Astrocyte of the hippocampus (primary cell): ENCODE data around the gene DUSP1.

ENCODE experiments used
- DNase-seq: peaks from one replicate; pipeline ENCODE4 v3.0.0; 2011; ENCODE audit warnings: low read depth, low spot score

DUSP1 gene

DNA sequence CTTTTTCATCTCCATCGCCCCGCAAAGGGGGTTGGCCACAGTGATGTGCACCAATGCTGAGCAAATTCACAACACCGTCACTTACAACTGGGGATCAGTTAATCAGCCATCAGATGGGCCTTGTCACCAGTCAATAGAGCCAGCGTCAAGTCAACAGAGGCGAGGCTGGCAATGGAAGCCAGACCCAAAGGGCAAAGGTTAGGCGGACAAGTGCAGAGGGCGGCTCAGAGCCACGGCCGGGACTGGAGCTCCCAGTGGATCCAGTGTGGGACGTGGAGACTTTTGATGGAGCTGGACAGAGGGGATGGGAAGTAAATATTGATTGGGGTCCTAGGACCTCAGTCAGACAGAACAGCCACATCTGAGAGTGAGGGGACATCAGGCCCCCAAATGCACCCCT is 45.7 kb downstream of the DUSP1 start:
- DNase-seq = no peak

DNA sequence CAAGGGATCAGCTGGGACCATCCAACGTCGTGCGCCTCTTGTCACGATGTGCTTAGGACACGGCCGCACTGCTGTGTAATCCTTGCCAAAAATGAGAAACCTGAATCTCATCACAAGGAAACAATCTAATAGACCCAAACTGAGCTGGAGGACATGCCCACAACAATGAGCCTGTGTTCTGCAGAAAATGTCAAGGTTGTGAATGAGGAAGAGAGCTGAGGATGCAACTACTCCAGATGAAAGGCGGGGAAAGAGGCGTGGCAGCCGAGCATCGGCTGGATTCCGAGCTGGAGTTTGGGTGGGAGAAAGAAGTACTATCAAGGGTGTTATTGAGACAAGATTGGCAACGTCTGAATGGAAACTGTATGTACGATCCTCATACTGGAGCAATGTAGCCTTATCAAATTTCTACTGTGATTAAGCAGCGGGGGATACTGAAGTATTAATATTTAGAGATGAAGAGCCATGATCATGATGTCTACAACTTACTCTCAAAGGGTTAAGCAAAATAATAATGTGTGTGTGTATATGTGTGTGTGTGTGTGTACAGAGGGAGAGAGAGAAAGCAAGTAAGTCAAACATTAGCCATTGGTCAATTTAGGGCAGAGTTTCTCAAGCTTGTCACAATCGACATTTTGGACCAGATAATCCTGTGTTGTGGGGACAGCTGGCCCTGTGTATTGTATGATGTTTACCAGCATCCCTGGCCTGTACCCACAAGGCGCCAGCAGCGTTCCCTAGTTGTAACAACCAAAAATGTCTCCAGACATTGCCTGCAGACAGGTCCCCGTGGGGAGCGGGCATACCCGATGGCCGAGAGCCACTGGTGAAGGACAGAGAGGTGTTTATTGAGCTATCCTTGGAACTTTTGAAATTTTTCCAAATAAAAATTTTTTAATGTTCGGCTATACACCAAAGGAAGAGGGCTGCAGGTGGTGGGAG is 46.5 kb downstream of the DUSP1 start:
- DNase-seq = no peak

DNA sequence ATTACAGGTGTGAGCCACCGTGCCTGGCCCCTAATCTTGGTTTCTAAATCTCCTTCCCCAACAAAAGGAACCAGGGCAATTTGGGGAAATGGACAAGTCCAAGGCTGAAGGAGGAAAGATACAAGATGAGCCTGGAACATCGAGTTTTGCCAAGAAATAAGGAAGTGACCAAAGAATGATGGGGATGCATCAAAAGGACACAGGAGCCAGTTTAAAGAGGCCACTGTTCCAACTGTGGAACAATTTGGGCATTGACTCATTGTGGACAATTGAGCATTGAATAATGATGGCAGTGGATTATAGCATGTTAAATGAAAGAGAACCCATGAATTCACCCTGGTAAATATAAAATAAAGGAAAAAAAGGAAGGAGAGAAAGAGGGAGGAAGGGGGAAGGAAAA is 47.5 kb downstream of the DUSP1 start:
- no peak for DNase-seq

GRCh38 chr5:172722327-172722815 is 48.6 kb downstream of the DUSP1 start:
- DNase-seq = no peak

DNA sequence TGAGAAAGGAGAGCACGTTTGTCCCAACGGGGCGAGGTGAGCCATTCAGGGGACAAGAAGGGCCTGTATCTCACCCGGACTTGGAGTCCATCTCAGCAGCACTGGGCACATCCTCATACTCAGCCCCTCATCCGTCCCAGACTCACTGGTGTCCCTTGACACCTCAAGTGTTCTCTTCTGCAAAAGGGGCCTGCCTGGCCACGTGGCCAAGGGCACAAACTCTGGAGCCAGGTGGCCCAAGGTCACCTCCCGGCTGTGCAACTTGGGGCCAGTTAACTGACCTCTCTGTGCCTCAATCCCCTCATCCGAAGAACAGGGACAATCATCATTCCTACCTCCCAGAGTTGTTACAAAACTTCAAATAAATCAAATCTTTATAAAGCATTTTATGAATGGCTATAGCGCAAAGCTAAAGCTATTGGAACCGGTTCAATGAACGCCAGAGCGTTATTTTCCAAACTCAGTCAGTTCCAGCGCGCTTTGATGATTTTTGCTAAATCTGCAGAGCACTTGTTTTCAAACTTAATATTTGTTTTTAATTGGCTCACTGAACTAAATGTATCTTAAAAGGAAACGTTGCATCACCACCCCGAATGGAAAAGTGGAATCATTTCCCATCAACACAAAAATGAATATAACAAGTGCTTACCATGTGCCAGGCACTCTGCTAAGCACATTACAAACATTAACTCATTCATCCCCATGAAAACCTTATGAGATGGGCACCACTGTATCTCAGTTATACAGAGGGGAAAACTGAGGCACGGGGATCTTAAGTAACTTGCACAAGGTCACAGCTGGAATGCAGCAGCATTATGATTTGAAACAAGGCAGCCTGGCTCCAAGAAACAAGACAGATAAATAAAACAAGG is 49.3 kb downstream of the DUSP1 start:
- DNase-seq = no peak

GRCh38 chr5:172720655-172721054 is 50.3 kb downstream of the DUSP1 start:
- DNase-seq = no peak

GRCh38 chr5:172719211-172719610 is 51.8 kb downstream of the DUSP1 start:
- no peak for DNase-seq

DNA sequence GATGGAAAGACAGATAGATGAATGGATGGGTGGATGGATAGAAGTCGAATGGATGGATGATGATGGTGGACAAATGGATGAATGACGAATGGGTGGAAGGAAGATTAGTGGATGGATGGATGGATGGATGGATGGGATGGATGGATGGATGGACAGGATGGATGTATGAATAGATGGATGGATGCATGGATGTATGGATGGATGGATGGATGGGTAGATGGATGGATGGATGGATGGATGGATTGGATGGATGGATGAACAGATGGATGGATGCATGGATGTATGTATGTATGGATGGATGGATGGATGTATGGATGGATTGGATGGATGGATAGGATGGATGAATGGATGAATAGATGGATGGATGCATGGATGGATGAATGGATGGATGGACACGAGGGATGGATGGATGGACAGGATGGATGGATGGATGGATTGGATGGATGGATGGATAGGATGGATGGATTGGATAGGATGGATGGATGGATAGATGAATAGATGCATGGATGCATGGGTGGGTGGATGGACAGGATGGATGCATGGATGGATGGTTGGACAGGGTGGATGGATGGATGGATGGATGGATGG is 52.4 kb downstream of the DUSP1 start:
- DNase-seq = no peak
